SK-N-SH treated with all-trans-retinoic acid at 6 μM for 48 hours (cell line): ENCODE measurements around the gene TGFBR2.

Source experiments
- ARNTL ChIP-seq: fragments of 450-650 bp; formaldehyde crosslinking; IDR thresholded peaks from 2 replicates; pipeline ENCODE4 v1.5.0; 2020; ENCODE audit warnings: low read depth, mild to moderate bottlenecking, moderate library complexity, borderline replicate concordance
- ESRRG ChIP-seq: fragments of 250-450 bp; sonication (Bioruptor Pico); IDR thresholded peaks from 2 replicates; pipeline ENCODE4 v1.6.1; 2021; ENCODE audit warnings: mild to moderate bottlenecking
- GLIS3 ChIP-seq: fragments of 250-450 bp; sonication (Bioruptor Pico); IDR thresholded peaks from 2 replicates; pipeline ENCODE4 v1.5.0; 2020; ENCODE audit warnings: mild to moderate bottlenecking, moderate library complexity
- ISL1 ChIP-seq: fragments of 250-450 bp; sonication (Bioruptor Pico); IDR thresholded peaks from 2 replicates; pipeline ENCODE4 v2.1.2; 2022; ENCODE audit warnings: mild to moderate bottlenecking, moderate library complexity
- PPARA ChIP-seq: fragments of 250-450 bp; sonication (Bioruptor Pico); IDR thresholded peaks from 2 replicates; pipeline ENCODE4 v1.5.0; 2020; ENCODE audit warnings: mild to moderate bottlenecking, borderline replicate concordance
- ZFP3 ChIP-seq: fragments of 250-450 bp; sonication (Bioruptor Pico); IDR thresholded peaks from 2 replicates; pipeline ENCODE4 v1.5.0; 2020; ENCODE audit warnings: mild to moderate bottlenecking, moderate library complexity
- ZFP30 ChIP-seq: fragments of 450-650 bp; formaldehyde crosslinking; IDR thresholded peaks from 2 replicates; pipeline ENCODE4 v1.5.0; 2022; ENCODE audit warnings: mild to moderate bottlenecking, moderate library complexity
- ZNF565 ChIP-seq: fragments of 450-650 bp; formaldehyde crosslinking; conservative IDR thresholded peaks from 2 replicates; pipeline ENCODE4 v1.5.0; 2020; ENCODE audit warnings: low read depth, mild to moderate bottlenecking, moderate library complexity
- TF ChIP-seq, protein P1 (sequence below): fragments of 250-450 bp; sonication (Bioruptor Pico); IDR thresholded peaks from 2 replicates; pipeline ENCODE4 v1.8.0; 2020; ENCODE audit warnings: mild to moderate bottlenecking, moderate library complexity, borderline replicate concordance
- TF ChIP-seq, protein P2 (sequence below): fragments of 250-450 bp; sonication (Bioruptor Pico); IDR thresholded peaks from 2 replicates; pipeline ENCODE4 v1.5.0; 2020; ENCODE audit warnings: mild to moderate bottlenecking, moderate library complexity

GRCh38 chr3:30679045-30679444, 72.6 kb downstream of the TGFBR2 start:
- TF ChIP-seq, protein P1, sequence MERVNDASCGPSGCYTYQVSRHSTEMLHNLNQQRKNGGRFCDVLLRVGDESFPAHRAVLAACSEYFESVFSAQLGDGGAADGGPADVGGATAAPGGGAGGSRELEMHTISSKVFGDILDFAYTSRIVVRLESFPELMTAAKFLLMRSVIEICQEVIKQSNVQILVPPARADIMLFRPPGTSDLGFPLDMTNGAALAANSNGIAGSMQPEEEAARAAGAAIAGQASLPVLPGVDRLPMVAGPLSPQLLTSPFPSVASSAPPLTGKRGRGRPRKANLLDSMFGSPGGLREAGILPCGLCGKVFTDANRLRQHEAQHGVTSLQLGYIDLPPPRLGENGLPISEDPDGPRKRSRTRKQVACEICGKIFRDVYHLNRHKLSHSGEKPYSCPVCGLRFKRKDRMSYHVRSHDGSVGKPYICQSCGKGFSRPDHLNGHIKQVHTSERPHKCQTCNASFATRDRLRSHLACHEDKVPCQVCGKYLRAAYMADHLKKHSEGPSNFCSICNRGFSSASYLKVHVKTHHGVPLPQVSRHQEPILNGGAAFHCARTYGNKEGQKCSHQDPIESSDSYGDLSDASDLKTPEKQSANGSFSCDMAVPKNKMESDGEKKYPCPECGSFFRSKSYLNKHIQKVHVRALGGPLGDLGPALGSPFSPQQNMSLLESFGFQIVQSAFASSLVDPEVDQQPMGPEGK, result no peak
- no peak for TF ChIP-seq ISL1 (CRISPR knock-in tag)
- no peak for TF ChIP-seq ESRRG (CRISPR knock-in tag)
- no peak for TF ChIP-seq PPARA (CRISPR knock-in tag)
- TF ChIP-seq, protein P2, sequence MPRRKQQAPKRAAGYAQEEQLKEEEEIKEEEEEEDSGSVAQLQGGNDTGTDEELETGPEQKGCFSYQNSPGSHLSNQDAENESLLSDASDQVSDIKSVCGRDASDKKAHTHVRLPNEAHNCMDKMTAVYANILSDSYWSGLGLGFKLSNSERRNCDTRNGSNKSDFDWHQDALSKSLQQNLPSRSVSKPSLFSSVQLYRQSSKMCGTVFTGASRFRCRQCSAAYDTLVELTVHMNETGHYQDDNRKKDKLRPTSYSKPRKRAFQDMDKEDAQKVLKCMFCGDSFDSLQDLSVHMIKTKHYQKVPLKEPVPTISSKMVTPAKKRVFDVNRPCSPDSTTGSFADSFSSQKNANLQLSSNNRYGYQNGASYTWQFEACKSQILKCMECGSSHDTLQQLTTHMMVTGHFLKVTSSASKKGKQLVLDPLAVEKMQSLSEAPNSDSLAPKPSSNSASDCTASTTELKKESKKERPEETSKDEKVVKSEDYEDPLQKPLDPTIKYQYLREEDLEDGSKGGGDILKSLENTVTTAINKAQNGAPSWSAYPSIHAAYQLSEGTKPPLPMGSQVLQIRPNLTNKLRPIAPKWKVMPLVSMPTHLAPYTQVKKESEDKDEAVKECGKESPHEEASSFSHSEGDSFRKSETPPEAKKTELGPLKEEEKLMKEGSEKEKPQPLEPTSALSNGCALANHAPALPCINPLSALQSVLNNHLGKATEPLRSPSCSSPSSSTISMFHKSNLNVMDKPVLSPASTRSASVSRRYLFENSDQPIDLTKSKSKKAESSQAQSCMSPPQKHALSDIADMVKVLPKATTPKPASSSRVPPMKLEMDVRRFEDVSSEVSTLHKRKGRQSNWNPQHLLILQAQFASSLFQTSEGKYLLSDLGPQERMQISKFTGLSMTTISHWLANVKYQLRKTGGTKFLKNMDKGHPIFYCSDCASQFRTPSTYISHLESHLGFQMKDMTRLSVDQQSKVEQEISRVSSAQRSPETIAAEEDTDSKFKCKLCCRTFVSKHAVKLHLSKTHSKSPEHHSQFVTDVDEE, result no peak
- no peak for TF ChIP-seq ZFP3 (CRISPR knock-in tag)
- no peak for TF ChIP-seq ARNTL
- no peak for TF ChIP-seq ZNF565 (CRISPR knock-in tag)
- TF ChIP-seq ZFP30 (CRISPR knock-in tag), result no peak
- no peak for TF ChIP-seq GLIS3 (CRISPR knock-in tag)
